Vagina (tissue), 2 donors: Measurements from ENCODE around the gene NRXN3.

Source experiments
- CTCF ChIP-seq, 3 experiments: fragments of 450-650 bp in 2 of 3; fragments of 200-600 bp in 1 of 3; sonication (generic) in 1 of 3; IDR thresholded peaks; one replicate each; pipeline ENCODE4 v1.5.1; 2017 to 2019; ENCODE audit warnings: antibody characterized with exemption in 3 of 3, mild to moderate bottlenecking in 2 of 3, moderate library complexity in 2 of 3
- POLR2AphosphoS5 ChIP-seq, 2 donors: sonication (generic); formaldehyde crosslinking; IDR thresholded peaks; one replicate each; pipeline ENCODE4 v1.9.0; 2017; ENCODE audit warnings: antibody characterized with exemption in 2 of 2, mild to moderate bottlenecking in 2 of 2, low read depth in 1 of 2; ENCODE audit not compliant: insufficient read depth in 1 of 2

- TF ChIP-seq POLR2AphosphoS5 (IDR thresholded peaks at IDR 0.05; ENCODE audit: insufficient read depth in 1 of 2, low read depth in 1 of 2) (no peak), CTCF (IDR thresholded peaks at IDR 0.05) (no peak)
Observed at GRCh38 chr14:79580906-79581305, 1410.7 kb downstream of the NRXN3 start.
